Immature natural killer cell (primary cell): ENCODE data around the gene AK8. TPM values are rescaled to one million over a fixed set of nuclear protein-coding genes. Genes with fewer than 3 reads are reported as not detected.
"Not testable (repeated sequence)": the region's sequence is repeated elsewhere in the genome, so short reads cannot be mapped to it uniquely, and the experiment has no call there.

ENCODE experiments used
- DNase-seq, 3 donors: peaks; one replicate each; pipeline ENCODE4 v3.0.0; 2022; ENCODE audit warnings: mixed read lengths in 1 of 3
- H3K27ac Mint-ChIP-seq, 6 donors: one replicate each; pipeline ENCODE4 v1.8.0; 2020; ENCODE audit warnings: mixed read lengths in 6 of 6, mild to moderate bottlenecking in 5 of 6, inconsistent platforms in 4 of 6, moderate library complexity in 3 of 6
- H3K27me3 Mint-ChIP-seq, 3 donors: one replicate each; pipeline ENCODE4 v1.8.0; 2020 to 2021; ENCODE audit warnings: low read depth in 3 of 3, mild to moderate bottlenecking in 3 of 3, mixed read lengths in 3 of 3, moderate library complexity in 3 of 3, inconsistent platforms in 1 of 3
- H3K36me3 Mint-ChIP-seq, 3 donors: one replicate each; pipeline ENCODE4 v1.8.0; 2020; ENCODE audit warnings: mixed read lengths in 3 of 3, inconsistent platforms in 2 of 3, mild to moderate bottlenecking in 2 of 3
- H3K4me1 Mint-ChIP-seq, 2 donors: one replicate each; pipeline ENCODE4 v1.8.0; 2020; ENCODE audit warnings: inconsistent platforms in 2 of 2, mild to moderate bottlenecking in 2 of 2, mixed read lengths in 2 of 2, moderate library complexity in 1 of 2
- H3K4me3 Mint-ChIP-seq, 5 donors: one replicate each; pipeline ENCODE4 v1.8.0; 2020; ENCODE audit warnings: mild to moderate bottlenecking in 5 of 5, mixed read lengths in 5 of 5, inconsistent platforms in 3 of 5, moderate library complexity in 3 of 5
- H3K9me3 Mint-ChIP-seq, 6 donors: one replicate each; pipeline ENCODE4 v1.8.0; 2020; ENCODE audit warnings: mild to moderate bottlenecking in 6 of 6, mixed read lengths in 6 of 6, inconsistent platforms in 4 of 6, moderate library complexity in 3 of 6
- polyA plus RNA-seq, 3 donors: library from polyadenylated mRNA; unstranded; fragments of 300-500 nt; fragmentation: Illumina TruSeq; gene quantifications; one replicate each; pipeline ENCODE4 v1.2.3, GENCODE V29; 2021

AK8 gene
- polyA plus RNA-seq, 3 donors from 2014 or later: 1.9 to 3.3 TPM; not detected in 1

DNA sequence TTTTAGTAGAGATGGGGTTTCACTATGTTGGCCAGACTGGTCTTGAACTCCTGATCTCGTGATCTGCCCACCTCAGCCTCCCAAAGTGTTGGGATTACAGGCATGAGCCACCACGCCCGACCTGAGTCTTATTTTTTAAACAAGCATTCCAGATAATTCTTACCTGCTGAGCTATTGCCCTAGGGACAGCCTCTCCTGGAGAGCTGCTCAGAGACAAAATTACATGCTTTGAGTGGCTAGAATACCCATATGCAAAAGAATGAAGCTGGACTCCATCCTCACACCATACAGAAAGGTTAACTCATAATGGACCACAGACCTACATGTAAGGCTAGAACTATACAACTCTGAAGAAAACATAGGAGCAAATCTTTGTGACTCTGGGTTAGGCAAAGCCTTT lies 166.2 kb downstream of the AK8 start:
- Mint-ChIP-seq H3K36me3 (no peaks in the 10 kb centered on the region), H3K4me1 (no peaks in the 10 kb centered on the region), H3K9me3 (no peaks in the 10 kb centered on the region), H3K27me3 (peaks cover 0 to 1% (median 0%) of the 10 kb centered on the region in 3 donors), H3K27ac (no peak overlapping the region), H3K4me3 (no peak overlapping the region)
- no peak for DNase-seq

DNA sequence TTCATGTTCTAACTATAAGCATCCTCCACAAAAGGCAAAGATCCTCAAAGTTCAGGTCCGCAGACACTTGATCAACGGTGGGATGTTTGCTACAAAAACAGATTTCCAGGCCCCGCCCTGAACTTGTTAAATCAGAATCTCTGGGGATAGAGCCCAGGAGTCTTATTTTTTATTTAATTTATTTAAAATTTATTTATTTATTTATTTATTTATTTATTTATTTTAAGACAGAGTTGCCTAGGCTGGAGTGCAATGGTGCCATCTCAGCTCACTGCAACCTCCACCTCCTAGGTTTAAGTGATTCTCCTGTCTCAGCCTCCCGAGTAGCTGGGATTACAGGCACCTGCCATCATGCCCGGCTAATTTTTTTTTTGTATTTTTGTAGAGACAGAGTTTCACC lies 166.9 kb downstream of the AK8 start:
- not testable (repeated sequence) for H3K4me3 Mint-ChIP-seq, H3K36me3 Mint-ChIP-seq, H3K4me1 Mint-ChIP-seq, H3K9me3 Mint-ChIP-seq, DNase-seq, H3K27me3 Mint-ChIP-seq, H3K27ac Mint-ChIP-seq

DNA sequence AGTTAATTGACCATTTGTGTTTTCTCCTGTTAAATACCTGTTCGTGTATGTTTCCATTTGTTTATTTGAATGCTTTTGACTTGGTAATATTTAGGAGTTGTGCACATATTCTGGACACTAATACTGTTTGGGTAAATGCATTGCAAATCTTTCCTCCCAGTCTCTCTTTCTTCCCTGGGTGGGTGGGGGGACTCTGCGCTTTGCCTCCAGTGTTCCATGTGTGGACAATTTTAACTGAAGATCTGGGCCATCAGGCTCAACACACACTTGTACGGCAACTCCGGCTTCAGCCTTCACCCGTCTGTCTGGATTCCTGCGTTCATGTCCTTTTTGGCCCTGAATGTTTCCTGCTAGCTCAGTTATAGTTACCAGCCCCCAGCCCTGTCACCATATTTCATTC lies 167.8 kb downstream of the AK8 start:
- no peaks in the 10 kb centered on the region for H3K36me3 Mint-ChIP-seq
- no peaks in the 10 kb centered on the region for H3K4me1 Mint-ChIP-seq
- H3K27ac Mint-ChIP-seq: no peak overlapping the region
- no peak for DNase-seq
- no peaks in the 10 kb centered on the region for H3K9me3 Mint-ChIP-seq
- no peak overlapping the region for H3K4me3 Mint-ChIP-seq
- peaks cover 0 to 2% (median 2%) of the 10 kb centered on the region in 3 donors for H3K27me3 Mint-ChIP-seq

DNA sequence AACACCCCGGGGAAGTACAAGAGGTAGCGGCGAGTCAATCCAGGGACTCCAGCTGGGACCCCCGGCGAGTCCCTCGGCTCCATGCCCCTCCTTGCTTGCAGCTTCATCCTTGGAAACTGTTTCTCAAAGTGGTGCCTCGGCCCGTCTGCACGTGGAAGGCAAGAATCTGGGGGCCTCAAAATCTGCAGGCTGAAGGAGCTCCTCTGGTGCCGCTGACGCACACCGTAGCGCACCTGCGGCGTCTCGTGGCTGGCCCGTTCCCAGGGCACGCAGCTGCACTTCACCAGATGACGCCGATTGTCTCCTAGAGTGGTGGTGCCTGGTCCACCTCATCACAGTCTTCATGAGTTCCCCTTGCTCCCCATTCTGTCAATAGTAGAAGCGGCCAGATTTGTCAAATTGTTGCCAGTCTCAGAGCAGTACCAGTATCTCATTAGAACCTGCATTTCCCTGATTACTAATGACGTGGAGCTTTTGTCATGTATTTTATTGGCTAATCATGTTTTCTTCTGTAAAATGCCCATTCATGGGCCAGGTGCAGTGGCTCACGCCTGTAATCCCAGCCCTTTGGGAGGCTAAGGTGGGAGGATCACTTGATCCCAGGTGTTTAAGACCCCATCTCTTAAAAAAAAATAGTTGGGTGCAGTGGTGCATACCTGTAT lies 169.2 kb downstream of the AK8 start:
- Mint-ChIP-seq H3K27ac (no peak overlapping the region), H3K27me3 (peaks cover 0 to 2% (median 2%) of the 10 kb centered on the region in 3 donors), H3K4me3 (no peak overlapping the region), H3K36me3 (no peaks in the 10 kb centered on the region), H3K4me1 (no peaks in the 10 kb centered on the region), H3K9me3 (no peaks in the 10 kb centered on the region)
- no peak for DNase-seq

DNA sequence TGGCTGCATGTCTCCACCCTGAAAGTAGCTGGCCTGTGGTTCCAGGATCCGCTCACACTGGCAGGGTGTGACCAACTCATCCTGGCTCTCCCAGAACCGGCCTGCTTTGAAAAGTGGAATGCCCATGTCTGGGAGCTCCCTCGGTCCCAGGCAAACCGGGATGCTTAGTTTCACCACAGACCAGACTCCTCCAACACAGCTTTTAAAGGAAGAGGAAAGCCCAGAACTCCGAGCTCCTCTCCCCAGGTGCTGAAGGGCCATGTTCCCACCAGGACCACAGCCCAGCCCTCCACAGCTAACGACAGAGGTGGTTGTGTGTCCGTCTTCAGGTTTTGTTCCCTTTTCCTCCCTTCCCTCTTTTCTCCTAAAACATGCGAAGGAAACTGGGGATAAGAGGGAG lies 169.8 kb downstream of the AK8 start:
- no peak for DNase-seq
- no peaks in the 10 kb centered on the region for H3K4me1 Mint-ChIP-seq
- no peak overlapping the region for H3K4me3 Mint-ChIP-seq
- H3K9me3 Mint-ChIP-seq: no peaks in the 10 kb centered on the region
- H3K27me3 Mint-ChIP-seq: peaks cover 0 to 2% (median 2%) of the 10 kb centered on the region in 3 donors
- H3K27ac Mint-ChIP-seq: no peak overlapping the region
- no peaks in the 10 kb centered on the region for H3K36me3 Mint-ChIP-seq

DNA sequence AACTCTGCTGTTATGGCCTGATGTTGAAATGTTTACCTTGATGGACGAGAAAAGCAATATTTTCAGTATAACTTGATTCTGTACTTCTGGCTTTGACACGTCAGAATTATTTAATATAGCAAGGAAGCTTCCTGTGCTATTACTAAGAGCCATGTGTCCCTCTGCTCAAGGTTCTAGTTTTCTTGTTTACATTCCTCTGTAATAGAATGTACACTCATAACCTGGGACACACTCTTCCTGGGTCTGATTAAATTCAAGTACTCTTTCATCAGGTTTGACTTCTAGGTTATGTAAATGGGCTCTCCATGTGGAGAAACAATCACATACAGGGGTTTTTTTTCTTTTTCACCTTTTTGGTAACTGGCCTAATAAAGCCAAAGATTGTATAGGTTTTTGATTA lies 174.7 kb downstream of the AK8 start:
- no peak overlapping the region for H3K27ac Mint-ChIP-seq
- no peaks in the 10 kb centered on the region for H3K4me1 Mint-ChIP-seq
- H3K4me3 Mint-ChIP-seq: no peak overlapping the region
- H3K9me3 Mint-ChIP-seq: peaks cover 0 to 5% (median 2%) of the 10 kb centered on the region in 6 donors
- H3K36me3 Mint-ChIP-seq: no peaks in the 10 kb centered on the region
- DNase-seq: no peak
- peaks cover 0 to 6% (median 2%) of the 10 kb centered on the region in 3 donors for H3K27me3 Mint-ChIP-seq

DNA sequence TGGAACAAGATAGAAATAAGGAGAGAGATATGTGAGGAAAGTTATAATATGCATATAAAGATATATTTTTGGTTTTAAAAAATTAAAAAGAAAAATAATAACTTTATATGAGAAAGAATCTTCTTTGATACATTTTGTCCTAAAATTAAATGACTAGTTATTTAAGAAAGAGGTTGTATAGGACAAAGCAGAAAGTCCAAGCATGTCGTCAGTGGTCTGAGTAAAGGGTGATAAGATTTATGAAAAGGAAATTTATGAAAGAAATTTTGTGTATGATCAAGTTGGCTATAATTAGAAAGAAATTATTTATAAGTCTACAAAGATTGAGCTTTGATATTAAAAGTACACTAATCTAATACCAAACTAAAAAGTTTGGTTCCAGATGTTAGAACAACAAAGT lies 175.8 kb downstream of the AK8 start:
- H3K9me3 Mint-ChIP-seq: peaks cover 0 to 16% (median 11%) of the 10 kb centered on the region in 6 donors
- peaks cover 0 to 8% (median 3%) of the 10 kb centered on the region in 3 donors for H3K27me3 Mint-ChIP-seq
- no peaks in the 10 kb centered on the region for H3K4me1 Mint-ChIP-seq
- H3K4me3 Mint-ChIP-seq: no peak overlapping the region
- peaks cover 3 to 6% (median 4%) of the 10 kb centered on the region in 3 donors for H3K36me3 Mint-ChIP-seq
- H3K27ac Mint-ChIP-seq: no peak overlapping the region
- no peak for DNase-seq

DNA sequence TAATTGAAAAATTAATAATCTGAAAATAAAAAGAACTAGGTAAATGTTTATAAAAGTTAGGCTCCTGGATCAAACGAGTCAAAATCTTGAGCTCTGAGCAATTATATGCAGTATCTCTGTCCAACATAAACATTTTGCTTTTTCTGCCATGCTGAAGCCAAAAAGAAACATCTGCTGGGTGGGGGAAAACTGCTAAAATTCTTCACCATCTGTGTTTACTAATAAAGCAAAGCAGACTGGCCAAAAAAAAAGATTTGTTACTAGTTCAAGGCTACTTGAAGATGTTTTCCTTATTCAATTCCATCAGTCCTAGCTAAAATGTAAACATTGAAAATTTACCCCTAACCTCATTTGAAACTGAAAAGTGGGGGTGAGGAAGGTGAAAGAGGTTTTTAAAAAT lies 178.1 kb downstream of the AK8 start:
- peaks cover 0 to 8% (median 5%) of the 10 kb centered on the region in 3 donors for H3K27me3 Mint-ChIP-seq
- peaks cover 8 to 10% (median 8%) of the 10 kb centered on the region in 3 donors for H3K36me3 Mint-ChIP-seq
- no peak overlapping the region for H3K4me3 Mint-ChIP-seq
- no peak for DNase-seq
- H3K9me3 Mint-ChIP-seq: peaks cover 1 to 28% (median 22%) of the 10 kb centered on the region in 6 donors
- no peaks in the 10 kb centered on the region for H3K4me1 Mint-ChIP-seq
- H3K27ac Mint-ChIP-seq: no peak overlapping the region

DNA sequence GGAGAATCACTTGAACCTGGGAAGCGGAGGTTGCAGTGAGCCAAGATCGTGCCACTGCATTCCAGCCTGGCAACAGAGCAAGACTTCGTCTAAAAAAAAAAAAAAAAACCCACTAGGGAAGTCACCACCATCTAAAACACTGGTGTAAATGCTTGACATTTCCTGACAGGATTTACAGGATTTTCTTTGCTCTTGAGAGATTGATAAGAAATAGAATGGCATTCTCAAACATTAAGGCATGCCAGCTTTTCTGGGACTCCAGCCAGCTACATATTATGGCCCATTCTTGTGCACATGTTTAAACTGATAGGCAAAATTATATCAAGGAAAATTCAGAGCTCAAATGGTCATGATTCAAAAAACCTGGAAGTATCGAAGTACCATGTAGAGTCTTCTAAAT lies 179.1 kb downstream of the AK8 start:
- H3K27ac Mint-ChIP-seq: no peak overlapping the region
- H3K4me3 Mint-ChIP-seq: no peak overlapping the region
- H3K9me3 Mint-ChIP-seq: peaks cover 4 to 28% (median 22%) of the 10 kb centered on the region in 6 donors
- peaks cover 0 to 8% (median 5%) of the 10 kb centered on the region in 3 donors for H3K27me3 Mint-ChIP-seq
- H3K36me3 Mint-ChIP-seq: peaks cover 8 to 11% (median 10%) of the 10 kb centered on the region in 3 donors
- DNase-seq: no peak
- peaks cover 3 to 6% of the 10 kb centered on the region in 2 donors for H3K4me1 Mint-ChIP-seq

DNA sequence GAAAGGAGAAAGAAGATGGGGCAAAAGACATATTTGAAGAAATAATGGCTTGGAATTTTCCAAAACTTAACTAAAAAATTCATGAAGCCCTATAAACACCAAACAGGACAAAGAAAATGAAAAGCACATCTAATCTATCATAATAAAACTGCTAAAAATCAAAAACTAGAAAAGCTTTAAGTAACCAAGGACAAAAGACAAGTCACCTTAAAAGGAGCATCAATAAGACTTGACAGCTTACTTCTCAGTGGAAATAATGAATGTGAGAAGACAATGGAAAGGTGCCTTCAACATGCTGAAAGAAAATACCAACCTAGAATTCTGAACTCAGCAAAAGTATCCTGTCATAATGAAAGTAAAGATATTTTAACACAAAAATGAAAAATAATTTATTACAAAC lies 180.9 kb downstream of the AK8 start:
- peaks cover 4 to 28% (median 22%) of the 10 kb centered on the region in 6 donors for H3K9me3 Mint-ChIP-seq
- no peak overlapping the region for H3K4me3 Mint-ChIP-seq
- peaks cover 3 to 7% of the 10 kb centered on the region in 2 donors for H3K4me1 Mint-ChIP-seq
- peaks cover 0 to 8% (median 5%) of the 10 kb centered on the region in 3 donors for H3K27me3 Mint-ChIP-seq
- no peak overlapping the region for H3K27ac Mint-ChIP-seq
- DNase-seq: no peak
- peaks cover 8 to 11% (median 10%) of the 10 kb centered on the region in 3 donors for H3K36me3 Mint-ChIP-seq

DNA sequence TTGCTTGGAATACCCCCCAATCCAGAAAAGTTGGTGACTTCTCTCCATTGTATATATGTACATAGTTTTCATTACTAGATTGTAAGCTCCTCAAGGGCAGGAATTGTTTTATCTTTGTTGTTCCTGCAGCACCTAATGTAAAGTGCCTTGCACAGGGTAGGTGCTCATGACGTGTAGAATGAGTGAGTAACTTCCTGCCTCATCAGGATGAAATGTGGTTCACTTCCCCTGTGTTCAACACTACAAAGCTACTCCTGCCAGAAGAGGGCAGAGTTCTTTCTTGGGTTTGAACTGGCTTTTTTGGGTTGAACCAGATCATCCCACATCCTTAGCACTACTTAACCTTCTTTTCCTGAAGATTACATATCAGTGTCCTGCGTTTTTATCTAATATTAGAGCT lies 183.9 kb downstream of the AK8 start:
- peaks cover 0 to 7% (median 5%) of the 10 kb centered on the region in 3 donors for H3K27me3 Mint-ChIP-seq
- H3K36me3 Mint-ChIP-seq: peaks cover 14 to 27% (median 26%) of the 10 kb centered on the region in 3 donors
- peaks cover 3 to 7% of the 10 kb centered on the region in 2 donors for H3K4me1 Mint-ChIP-seq
- peak in 2 of 3 donors; percentile 8 for DNase-seq
- H3K9me3 Mint-ChIP-seq: peaks cover 4 to 28% (median 22%) of the 10 kb centered on the region in 6 donors
- H3K27ac Mint-ChIP-seq: peak overlapping the region in 1 of 6 donors; percentile 70
- no peak overlapping the region for H3K4me3 Mint-ChIP-seq

DNA sequence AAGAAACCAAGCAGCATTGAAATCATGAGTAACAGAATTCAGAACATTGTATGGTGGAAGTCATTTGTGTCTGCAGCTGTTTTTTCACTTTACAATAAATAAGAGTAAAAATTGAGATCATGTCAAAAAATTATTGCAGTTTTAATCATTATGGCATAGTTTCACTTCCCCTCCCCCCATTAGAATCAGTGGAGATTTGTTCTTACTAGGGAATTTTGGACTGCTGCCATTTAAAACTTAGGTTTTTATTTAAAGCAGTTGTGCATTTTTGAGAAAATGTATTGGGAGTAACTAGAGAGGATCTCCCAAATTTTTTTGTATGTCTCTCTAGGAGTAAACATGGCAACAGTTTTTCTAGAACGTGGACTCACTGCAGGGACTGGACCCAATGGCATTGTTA lies 187.4 kb downstream of the AK8 start:
- Mint-ChIP-seq H3K4me3 (no peak overlapping the region), H3K9me3 (peaks cover 0 to 4% (median 0%) of the 10 kb centered on the region in 6 donors), H3K36me3 (peaks cover 11 to 34% (median 19%) of the 10 kb centered on the region in 3 donors), H3K4me1 (peaks cover 3 to 7% of the 10 kb centered on the region in 2 donors), H3K27ac (no peak overlapping the region), H3K27me3 (peaks cover 0 to 2% (median 0%) of the 10 kb centered on the region in 3 donors)
- DNase-seq: no peak

DNA sequence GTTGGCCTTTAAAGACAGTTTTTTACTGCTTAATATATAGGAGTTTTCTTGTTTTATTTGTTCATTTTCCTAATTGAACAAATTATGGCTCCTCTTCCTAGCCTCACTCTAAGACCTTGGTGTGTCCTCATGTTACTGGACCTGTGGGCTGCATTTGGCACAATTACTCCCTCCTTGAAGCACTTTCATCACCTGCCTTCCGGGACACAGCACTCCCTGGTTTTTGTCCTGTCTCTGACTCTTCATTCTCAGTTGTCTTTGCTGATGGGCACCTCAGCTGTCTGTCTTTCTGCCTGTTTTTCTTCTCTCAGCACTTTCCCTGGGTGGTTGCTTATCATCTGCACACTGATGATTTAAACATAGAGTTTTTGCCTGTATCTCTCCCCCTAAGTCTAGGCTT lies 194.2 kb downstream of the AK8 start:
- H3K27ac Mint-ChIP-seq: no peak overlapping the region
- H3K9me3 Mint-ChIP-seq: no peaks in the 10 kb centered on the region
- peaks cover 4 to 5% of the 10 kb centered on the region in 2 donors for H3K4me1 Mint-ChIP-seq
- H3K36me3 Mint-ChIP-seq: peaks cover 10 to 42% (median 18%) of the 10 kb centered on the region in 3 donors
- H3K4me3 Mint-ChIP-seq: no peak overlapping the region
- peaks cover 0 to 1% (median 1%) of the 10 kb centered on the region in 3 donors for H3K27me3 Mint-ChIP-seq
- no peak for DNase-seq

DNA sequence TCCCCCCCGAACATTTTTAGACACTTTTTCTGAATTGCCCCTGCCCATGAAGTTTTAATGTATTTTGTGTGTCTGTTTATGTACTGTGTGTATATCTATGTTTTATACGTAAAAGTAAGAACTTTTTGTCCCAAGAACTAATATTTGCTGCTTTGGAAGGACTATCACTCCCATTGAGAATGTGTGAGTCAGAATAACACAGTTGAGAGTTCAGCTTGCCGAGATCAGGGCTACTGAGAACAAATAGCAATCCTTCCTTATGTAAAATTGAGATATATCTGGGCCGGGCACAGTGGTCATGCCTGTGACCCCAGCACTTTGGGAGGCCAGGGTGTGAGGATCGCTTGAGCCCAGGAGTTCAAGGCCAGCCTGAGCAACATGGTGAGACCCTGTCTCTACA lies 196.5 kb downstream of the AK8 start:
- no peaks in the 10 kb centered on the region for H3K9me3 Mint-ChIP-seq
- peaks cover 10 to 35% (median 17%) of the 10 kb centered on the region in 3 donors for H3K36me3 Mint-ChIP-seq
- no peak overlapping the region for H3K4me3 Mint-ChIP-seq
- peaks cover 4 to 18% of the 10 kb centered on the region in 2 donors for H3K4me1 Mint-ChIP-seq
- H3K27me3 Mint-ChIP-seq: peaks cover 0 to 1% (median 1%) of the 10 kb centered on the region in 3 donors
- H3K27ac Mint-ChIP-seq: no peak overlapping the region
- no peak for DNase-seq
